GM21515 (cell line): ENCODE results near the gene IDH2.

Experiments
- ATAC-seq: cut with Tn5 transposase; IDR thresholded peaks from one replicate; pipeline ENCODE4 v1.9.1; 2021; ENCODE audit not compliant: unreplicated experiment

Gene IDH2

DNA sequence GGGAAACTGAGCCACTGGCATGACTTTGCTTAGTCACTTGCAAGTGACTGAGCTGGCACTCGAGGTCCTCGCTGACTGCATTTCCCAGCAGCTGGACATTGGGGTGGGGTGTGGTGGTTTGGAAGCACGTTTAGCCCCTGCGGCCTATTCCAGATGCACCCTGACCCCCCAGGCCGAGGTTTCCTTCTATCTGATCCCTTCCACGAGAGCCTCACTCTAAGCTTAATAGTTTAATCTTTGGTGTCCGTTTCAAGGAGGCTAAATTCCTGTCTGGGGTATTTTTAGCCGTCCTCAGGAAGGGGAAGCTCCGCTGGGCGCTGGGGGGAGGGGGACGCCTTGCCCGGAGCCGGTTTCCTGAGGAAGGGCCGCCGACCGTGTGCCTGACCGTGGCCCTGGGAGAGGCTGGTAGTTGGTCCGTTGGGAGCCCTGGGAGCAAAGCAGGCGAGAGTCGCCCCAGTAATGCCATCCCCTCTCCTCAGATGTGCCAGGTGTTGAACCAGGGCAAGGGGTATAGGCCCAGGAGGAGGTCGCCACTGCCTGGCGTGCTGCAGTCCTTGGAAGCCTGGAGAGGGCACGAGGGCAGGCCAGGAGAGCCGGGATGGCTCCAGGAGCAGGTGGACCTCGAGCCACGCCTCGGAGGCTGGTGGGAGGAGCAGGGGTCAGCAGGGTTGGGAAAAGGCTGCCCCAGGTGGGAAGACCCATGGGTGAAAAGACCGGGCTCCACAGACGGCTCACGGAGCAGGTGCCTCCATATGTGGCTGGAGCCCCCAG is 37.2 kb downstream of the IDH2 start:
- ATAC-seq = no peak

DNA sequence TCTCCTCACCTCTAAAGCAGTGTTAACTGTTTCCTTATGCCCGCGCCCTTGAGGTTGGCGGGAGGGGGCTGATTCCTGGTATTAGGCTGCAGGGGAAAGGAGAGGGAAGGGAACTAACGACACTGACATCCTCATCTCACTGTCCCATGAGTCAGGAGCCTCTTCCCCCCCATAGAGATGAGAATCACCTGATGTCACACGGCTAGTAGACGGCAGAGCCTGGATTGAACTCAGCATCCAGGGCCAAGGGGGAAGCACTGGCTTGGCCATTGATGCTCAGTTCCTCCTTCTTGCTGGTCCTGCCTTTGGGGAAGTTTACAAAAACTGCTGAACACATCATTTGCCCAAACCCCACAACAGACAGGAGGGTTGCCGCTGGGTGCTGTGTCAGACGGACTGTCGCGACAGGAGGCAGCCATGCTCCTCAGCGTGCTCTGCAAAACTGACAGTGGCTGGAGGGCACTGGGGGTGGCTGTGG is 38.5 kb downstream of the IDH2 start:
- ATAC-seq = no peak

DNA sequence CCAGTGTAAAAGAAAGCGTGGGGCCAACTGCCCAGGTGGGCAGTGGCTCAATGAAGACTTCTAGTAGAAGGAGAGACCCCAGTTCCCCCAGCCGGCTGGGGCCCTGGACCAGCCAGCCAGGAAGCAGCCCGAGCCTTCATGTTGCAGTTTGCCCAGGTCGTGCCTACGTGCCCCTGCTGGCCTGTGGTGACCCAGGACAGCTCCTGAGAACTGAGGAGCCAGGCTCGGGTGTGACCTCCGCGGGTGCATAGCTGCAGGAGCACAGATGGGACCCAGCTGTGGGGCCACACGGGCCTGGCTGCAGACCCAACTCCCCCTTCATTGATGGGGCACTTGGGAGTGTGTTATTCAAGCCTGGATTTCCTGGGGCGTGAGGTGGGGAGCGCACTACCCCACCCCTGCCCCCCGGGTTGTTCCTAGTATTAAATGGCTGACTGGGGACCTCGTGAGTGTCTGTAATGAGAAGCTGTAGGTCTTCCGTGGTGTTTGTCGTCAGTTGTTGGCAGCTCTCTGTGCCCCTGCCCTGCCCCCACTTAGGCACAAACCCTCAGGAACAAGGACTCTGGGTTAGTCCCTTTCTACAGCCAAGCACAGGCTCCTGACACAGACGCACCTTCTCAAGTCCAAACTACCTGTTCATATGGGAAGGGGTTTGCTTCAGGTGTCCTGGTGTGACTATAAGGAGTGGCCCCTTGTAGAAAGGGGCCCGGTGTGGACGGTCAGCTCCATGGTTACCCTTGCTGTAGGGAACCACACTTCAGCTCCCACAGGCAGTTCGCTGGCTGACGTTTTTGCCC is 39.1 kb downstream of the IDH2 start:
- ATAC-seq = no peak

DNA sequence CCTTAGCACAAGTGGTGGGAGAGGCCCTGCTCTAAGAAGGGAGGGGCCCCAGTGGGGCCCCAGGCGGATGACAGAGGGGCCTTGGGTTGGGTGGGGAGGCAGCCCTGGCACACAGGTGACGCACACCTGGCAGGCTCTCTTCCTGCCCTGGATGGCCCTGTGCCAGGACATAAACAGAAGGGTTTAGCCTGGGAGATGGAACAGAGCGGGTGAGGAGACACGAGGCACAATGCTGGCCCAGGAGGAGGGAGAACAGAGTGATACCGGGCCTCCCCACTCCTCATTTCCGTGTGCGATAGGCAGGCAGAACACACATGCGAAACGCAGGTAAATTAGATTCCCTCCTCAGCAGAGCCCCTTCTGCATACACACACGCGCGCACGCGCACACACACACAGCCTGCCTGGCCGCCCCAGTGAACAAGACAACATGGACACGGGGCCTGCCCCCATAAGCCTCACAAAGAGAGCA is 39.8 kb downstream of the IDH2 start:
- no peak for ATAC-seq

DNA sequence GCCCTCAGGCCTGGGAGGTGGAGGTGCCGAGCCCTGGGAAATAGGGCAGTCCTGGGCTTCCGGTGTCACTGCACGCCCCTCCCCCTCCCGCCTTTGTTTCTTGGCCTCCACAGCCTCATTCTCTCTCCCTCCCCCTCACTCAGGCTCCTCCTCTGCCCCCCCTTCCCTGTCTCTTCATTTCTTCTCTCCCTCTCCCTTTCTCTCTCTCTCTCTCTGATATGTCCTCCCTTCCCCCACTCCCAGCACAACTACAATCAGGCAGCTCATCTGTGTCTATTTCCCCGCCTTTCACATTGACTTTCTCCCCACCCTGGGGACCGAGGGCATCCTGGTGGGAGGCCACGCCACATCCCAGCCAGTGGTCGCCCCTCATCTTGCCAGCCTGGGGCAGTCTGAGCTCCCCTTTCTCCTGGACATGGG is 40.2 kb downstream of the IDH2 start:
- no peak for ATAC-seq

DNA sequence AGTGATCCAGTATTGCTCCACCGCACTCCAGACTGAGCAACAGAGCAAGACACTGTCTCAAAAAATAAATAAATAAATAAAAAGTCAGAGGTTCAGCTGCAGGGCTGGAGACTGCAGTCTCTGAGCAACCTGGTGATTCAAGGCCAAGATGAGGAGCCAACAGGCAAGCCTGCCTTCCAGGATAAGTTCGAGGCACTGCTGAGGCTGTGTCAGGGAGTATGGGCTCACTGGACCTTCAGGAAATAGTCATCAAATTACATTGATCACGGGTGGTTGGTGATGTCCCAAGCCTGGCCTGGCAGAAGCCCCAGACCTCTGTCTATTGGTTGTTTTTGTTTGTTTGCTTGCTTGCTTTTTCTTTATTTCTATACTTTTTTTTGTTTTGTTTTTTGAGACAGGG is 41.5 kb downstream of the IDH2 start:
- ATAC-seq = no peak

DNA sequence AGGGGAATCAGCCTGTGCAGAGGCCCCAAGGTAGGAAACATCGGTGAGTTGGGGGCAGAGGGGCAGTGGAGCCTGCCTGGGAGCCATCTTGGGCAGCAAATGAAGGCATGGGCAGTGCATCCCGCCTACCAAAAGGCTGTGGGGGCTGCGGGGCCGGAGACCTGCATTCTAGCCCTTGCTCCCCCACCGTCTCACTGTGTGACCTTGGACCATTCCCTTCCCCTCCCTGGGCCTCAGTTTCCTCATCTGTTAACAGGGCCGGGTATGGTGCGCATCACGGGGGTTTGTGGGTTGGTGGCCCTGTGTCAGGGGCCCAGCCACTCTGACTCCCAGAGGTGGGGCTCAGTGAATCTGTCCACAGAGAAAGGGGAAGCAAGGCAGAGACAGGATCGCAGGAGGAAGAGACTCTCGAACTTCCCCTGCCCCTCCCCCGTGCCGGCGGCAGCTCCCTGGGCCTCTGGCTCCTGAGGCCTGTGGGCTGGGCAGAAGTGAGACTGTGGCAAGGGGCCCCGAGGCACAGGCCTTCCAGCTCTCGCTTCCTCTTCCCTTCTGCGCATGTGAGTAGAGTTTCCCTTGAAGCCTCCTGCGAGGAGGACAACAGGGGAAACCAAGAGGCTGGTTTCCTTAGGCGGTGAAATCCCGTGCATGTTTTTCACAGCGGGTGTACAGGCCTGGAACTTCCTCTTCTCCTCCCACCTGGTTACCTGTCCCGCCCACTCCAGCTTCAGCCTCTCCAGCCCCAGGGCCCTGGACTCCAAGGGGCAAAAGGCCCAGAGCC is 42.9 kb downstream of the IDH2 start:
- ATAC-seq = peak; percentile 82

DNA sequence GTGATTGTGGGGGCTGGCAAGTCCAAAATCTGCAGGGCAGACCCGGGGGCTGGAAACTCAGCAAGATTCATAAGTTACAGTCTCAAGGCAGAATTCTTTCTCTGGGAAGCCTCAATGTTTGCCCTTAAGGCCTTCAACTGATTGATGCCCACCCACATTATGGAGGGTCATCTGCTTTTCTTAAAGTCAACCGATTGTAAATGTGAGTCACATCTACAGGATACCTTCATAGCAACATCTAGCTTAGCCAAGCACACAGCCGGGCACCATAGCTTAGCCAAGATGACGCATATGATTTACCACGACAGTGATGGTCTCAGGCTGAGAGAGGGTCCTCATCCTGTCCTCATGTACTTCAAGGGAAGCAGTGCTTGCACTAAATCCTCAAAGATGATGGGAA is 43.5 kb downstream of the IDH2 start:
- no peak for ATAC-seq

DNA sequence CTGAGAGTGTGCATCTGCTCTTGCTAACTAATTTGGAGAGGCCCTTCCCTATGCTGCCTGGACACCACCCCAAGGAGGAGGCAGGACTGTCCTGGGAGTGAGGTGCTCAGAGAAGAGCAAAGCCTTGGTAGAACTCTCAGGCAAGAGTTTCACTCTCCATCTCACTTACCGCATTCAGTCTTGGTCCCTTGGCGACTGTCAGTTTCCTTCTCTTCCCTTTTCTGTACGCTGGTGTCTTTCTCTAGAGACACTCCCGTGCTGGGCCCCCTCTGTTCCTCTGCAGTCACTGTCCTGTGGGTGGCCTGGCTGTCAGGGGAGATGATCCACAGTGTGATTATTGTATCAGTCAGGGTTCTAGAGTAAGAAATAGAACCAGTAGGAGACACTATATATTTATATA is 44.0 kb downstream of the IDH2 start:
- peak; percentile 30 for ATAC-seq

DNA sequence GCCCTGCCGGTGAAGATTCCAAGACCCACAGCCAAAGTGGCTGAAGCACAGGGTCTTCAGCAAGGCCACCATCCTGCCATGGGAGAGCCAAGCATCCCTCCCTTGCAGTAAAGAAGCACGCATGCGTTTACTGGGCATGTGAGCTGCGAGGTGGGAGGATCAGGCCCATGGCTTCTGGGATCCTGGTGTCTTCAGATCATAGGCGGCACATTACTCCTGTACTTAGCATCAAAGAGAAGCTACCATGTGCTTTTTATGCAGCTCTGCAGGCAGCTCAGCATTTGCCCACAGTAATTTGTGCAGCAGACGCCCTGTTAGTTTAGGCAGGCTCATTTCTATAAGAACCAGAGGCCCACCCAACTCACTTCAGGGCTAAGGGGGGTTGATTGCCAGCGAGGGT is 45.7 kb downstream of the IDH2 start:
- ATAC-seq = no peak

DNA sequence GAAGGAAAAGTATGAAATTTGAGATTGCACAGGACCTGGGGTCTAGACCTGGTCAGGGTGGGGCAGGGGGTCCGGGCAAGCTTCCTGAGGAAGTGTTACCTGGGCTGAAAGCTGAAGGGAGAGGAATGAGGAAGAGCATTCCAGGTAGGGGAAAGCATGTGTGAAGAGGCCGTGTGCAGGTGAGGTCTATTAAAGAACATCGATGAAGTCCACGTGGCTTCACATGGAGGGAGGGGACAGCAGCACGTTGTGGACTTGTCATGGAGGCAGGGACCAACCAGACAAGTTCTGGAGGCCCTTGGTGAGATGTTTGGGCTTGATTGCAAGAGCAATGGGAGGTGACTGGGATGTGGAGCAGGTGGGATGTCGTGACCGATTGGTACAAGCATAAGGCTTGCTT is 47.1 kb downstream of the IDH2 start:
- no peak for ATAC-seq

DNA sequence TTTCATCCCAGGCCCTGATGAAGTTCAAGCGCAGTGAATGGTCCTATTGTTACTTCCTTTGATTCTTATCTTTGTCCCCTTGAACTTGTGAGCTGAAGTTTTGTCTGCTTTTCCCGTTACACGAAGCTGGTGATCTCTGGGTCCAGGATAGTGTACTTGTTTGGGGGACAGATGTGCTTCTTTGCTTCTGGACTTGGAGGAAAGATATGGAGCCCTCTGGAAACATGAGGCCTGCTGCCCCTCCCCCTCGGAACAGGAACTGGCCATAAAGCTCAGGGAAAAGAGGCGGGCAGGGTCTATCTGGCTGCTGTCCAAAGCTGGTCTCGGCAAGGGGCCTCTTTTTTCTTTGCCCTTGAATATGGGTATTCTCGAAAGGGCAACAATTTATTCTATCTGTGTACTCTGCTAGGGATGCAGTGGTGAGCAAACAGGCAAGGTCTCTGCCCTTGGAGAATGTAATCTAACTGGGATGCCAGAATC is 47.6 kb downstream of the IDH2 start:
- ATAC-seq = no peak

DNA sequence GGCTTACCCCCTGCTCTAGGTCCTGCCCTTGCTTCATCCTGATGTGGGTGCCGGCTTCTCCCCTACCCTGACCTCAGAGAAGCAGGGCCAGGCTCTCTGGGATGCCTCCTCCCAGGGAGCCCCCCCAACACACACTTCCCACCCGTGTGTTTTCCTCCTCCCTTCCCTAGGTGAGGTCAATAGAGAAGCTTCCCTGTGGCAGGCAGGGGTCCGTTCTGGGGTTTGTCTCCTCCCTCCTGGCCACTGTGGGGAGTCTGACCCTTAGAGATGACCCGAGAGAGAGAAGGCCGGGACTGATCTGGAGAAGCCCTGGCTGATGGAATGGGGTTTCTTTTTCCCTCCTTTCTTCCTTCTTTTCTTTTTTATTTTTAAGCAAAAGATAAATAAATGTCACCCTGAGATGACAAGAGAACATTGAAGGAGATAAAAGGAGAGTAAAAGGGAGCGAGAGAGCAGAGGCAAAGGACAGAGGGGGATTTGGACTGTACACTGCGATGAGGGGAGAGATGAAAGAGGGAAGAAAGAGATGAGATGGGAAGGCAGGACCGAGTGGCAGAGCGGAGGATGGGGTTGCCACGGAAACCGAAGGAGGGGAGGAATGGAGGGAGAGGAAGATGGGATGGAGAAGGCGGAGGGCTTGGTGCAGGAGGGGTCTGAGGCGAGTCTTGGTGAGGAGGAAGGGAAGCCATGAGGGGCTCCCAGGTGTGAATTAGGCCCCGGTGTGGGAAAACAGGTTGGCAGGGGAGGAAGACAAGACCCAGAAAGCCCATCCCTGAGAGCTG is 48.4 kb downstream of the IDH2 start:
- no peak for ATAC-seq

DNA sequence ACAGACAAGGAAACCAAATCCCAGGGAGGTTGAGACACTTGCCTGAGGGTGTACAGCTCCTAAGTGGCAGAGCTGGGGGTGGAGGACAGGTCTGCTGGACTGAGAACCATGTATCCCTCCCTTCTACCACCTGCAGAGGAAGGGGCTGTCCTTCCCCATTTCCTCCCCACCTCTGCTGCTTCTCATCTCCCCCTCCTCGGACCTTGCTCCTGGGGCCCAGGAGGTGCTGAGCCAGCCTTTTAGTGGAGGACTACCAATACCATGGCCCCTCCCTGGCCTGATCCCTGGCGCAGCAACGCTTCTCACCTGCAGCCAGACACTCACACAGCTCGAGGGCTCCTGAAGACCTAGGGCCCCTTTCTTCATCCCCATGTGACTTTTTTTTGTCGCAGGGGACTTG is 50.4 kb downstream of the IDH2 start:
- no peak for ATAC-seq

DNA sequence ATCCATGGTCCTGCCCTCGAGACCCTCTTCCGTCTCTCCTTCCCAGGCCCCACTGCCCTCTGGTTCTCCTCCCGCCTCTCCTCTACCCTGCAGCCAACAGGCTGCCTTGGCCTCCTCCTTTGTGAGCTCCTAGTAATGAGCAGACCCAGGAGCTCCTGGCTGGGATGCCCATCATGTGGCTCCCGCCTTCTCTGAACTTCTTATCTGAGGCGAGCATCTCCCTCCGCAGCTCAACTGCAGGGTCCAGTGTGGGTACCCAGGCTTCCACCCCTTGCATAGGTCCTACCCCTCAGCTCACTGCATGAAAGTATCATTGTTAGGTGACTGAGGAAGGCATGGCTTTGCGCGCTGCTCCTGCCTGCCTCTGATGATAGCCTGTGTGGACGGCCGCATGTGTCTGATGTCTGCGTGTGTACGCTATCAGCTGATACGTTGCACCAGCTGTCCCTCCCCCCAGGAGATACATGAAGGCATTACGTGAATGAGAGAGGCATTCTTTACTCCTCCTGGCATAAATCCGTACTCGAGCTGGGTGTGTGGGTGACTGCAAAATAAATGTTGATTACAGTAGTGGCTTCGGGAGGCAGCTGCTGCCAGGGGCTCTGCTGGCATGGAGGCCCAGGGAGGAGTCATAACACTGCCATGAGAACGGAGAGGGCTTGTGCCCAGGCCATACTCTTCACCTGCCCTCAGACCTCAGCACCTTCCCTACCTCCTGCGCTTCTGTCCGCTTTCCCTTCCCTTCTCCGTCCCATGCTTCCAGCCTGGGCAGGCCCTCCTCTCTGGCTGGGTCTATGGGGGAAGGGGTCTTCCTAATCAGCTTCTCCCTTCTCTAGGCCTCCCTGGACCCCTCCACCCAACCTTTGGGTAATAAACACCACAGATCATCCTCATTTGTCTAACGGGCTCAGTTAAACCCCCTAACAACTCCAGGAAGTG is 52.3 kb downstream of the IDH2 start:
- no peak for ATAC-seq

DNA sequence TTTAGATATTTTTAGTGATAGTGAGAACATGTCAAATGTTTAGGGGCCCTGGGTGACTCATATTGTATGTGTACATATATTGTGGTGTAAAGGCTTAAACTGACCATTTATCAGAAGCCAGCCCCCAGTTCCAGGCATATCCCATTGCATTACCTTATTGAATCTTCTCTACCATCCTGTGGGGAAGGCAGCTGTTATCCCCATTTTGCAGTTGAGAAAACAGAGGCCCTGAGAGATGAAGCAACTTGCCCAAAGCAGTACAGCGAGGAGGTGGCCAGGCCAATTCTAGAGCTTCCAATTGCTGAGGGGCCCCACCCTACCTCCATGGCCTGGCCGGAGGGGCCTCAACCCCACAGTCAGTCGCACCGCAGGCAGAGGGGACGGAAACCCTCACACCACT is 53.2 kb downstream of the IDH2 start:
- ATAC-seq = no peak

DNA sequence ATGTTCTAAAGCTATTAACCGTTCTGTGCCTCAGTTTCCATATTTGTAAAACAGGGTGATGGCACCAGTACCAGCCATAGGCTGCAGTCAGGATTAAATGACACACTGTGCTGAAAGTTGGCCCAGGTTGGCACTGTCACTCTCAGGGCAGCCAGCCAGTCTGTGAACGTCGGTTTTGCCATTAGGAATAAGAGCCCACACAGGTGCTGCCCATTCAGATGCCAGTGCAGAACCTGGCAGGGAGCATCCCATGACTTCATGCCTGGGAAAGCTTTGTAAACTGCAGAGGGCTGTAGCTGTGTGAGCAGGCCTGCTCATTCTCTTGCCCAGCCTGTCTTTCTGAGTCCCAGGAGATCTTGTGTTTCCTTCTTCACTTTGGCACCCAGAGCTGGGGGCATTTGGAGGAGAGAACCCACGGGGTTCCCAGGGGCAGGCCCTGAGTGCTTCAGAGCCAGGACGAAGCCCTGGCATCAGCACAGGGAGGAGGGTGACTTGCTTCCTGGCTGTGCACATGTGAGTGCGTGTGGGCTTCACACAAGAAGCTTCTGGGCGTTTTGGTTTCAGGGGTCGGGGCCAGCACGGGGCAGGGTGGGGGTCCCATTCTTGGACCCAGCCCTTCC is 54.2 kb downstream of the IDH2 start:
- ATAC-seq = no peak

DNA sequence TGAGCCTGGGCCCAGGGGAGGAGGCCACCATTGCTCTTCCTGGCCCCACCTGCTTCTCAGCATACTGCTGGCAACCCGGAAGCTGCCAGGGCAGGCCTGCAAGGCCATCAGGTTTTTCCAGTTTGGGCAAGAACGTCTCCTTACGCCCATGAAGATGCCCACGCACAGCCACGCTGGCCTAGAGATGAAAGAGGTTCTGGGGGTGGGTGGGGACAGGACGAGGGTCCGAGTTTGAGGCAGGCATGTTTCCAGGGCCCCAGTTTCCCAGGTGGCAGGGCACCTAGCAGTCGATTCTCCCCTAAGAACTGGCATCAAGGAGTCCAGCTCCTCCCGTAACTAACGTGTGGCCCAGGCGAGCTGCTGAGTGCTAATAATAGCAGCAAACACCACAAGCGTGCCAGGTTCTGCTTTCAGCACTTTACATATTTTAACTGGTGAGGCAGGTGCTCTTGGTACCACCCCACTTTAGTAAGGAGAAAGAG is 55.3 kb downstream of the IDH2 start:
- ATAC-seq = no peak

DNA sequence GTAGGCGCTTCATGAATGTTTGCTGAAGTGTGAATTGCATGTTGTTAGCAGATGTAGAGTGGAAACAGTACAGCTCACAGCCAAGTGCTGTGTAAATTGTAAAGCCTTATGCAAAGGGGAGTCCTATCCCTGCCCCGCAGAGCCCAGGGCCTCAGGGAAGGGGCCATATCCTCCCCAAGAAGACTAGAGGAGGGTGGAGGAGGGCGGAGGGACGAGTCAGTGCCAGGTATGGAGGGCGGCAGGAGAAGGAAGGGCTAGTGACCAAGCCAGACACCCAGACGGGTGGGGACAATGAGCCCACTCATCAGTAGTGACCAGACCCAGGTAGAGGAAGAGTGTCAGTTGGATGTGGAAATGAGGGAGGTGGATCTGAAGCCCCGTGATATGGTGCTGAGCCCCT is 56.0 kb downstream of the IDH2 start:
- ATAC-seq = no peak
